Ascending aorta (tissue), 2 donors: ENCODE measurements around the gene PTPRN2. TPM values are rescaled to one million over a fixed set of nuclear protein-coding genes. Genes with fewer than 3 reads are reported as not detected.

Experiments
- DNase-seq, 2 donors: peaks; one replicate each; pipeline ENCODE4 v3.0.0-alpha.2; 2019; ENCODE audit warnings: low spot score in 2 of 2
- H3K27ac ChIP-seq, 2 donors: fragments of 200-600 bp; sonication (generic); one replicate each; pipeline ENCODE4 v1.5.1; 2016 to 2017; ENCODE audit warnings: mild to moderate bottlenecking in 1 of 2
- H3K27me3 ChIP-seq: fragments of 200-600 bp; sonication (generic); one replicate; pipeline ENCODE4 v1.5.1; 2017
- H3K36me3 ChIP-seq, 2 donors: fragments of 200-600 bp; sonication (generic); one replicate each; pipeline ENCODE4 v1.5.1; 2016
- H3K4me1 ChIP-seq, 2 donors: fragments of 200-600 bp; sonication (generic); one replicate each; pipeline ENCODE4 v1.5.1; 2016 to 2017; ENCODE audit warnings: mild to moderate bottlenecking in 1 of 2
- H3K4me3 ChIP-seq, 2 donors: fragments of 200-600 bp; sonication (generic); one replicate each; pipeline ENCODE4 v1.5.1; 2016 to 2017; ENCODE audit warnings: mild to moderate bottlenecking in 1 of 2
- H3K9me3 ChIP-seq, 2 donors: fragments of 200-600 bp; sonication (generic); one replicate each; pipeline ENCODE4 v1.5.1; 2016
- intact Hi-C: fragments of 100-400 bp; cut with DNase I; formaldehyde crosslinking; loops from one replicate; pipeline ENCODE4 v1.15.1; 2023
- total RNA-seq: library from RNA; depleted of rRNA; stranded (reverse); fragments of >200 nt; gene quantifications from one replicate; pipeline ENCODE4 v1.1.0, GENCODE V29; 2016
- TF ChIP-seq, protein P1 (sequence below), 3 experiments: fragments of 200-600 bp in 2 of 3; fragments of 450-650 bp in 1 of 3; sonication (generic) in 2 of 3; IDR thresholded peaks; one replicate each; pipeline ENCODE4 v1.5.1; 2016 to 2019; ENCODE audit warnings: antibody characterized with exemption in 3 of 3, mild to moderate bottlenecking in 1 of 3, moderate library complexity in 1 of 3

The PTPRN2 gene
- total RNA-seq, 1 donor from 2014 or later: 7.3 TPM

GRCh38 chr7:158531661-158532060, 56.0 kb downstream of the PTPRN2 start:
- no peak for DNase-seq
- no peak overlapping the region for H3K4me3 ChIP-seq
- intact Hi-C loops: no loop called here
- no peaks in the 10 kb centered on the region for H3K36me3 ChIP-seq
- no peaks in the 10 kb centered on the region for H3K27me3 ChIP-seq
- no peaks in the 10 kb centered on the region for H3K4me1 ChIP-seq
- no peaks in the 10 kb centered on the region for H3K9me3 ChIP-seq
- TF ChIP-seq, protein P1, sequence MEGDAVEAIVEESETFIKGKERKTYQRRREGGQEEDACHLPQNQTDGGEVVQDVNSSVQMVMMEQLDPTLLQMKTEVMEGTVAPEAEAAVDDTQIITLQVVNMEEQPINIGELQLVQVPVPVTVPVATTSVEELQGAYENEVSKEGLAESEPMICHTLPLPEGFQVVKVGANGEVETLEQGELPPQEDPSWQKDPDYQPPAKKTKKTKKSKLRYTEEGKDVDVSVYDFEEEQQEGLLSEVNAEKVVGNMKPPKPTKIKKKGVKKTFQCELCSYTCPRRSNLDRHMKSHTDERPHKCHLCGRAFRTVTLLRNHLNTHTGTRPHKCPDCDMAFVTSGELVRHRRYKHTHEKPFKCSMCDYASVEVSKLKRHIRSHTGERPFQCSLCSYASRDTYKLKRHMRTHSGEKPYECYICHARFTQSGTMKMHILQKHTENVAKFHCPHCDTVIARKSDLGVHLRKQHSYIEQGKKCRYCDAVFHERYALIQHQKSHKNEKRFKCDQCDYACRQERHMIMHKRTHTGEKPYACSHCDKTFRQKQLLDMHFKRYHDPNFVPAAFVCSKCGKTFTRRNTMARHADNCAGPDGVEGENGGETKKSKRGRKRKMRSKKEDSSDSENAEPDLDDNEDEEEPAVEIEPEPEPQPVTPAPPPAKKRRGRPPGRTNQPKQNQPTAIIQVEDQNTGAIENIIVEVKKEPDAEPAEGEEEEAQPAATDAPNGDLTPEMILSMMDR (IDR thresholded peaks at IDR 0.05): no peak
- H3K27ac ChIP-seq: no peak overlapping the region

- TF ChIP-seq, protein P1 (IDR thresholded peaks at IDR 0.05): no peak
- intact Hi-C loops: no loop called here
These were observed 56.6 kb downstream of the PTPRN2 start for GRCh38 chr7:158530800-158531609.

GRCh38 chr7:158529181-158530096, 58.2 kb downstream of the PTPRN2 start:
- H3K4me1 ChIP-seq: no peaks in the 10 kb centered on the region
- TF ChIP-seq, protein P1 (IDR thresholded peaks at IDR 0.05): no peak
- no peaks in the 10 kb centered on the region for H3K36me3 ChIP-seq
- no peak overlapping the region for H3K4me3 ChIP-seq
- no peak for DNase-seq
- no peak overlapping the region for H3K27ac ChIP-seq
- no peaks in the 10 kb centered on the region for H3K9me3 ChIP-seq
- intact Hi-C loops: no loop called here
- no peaks in the 10 kb centered on the region for H3K27me3 ChIP-seq

More at GRCh38 chr7:158530800-158531609, 56.6 kb downstream of the PTPRN2 start:
- Histone ChIP-seq H3K36me3 (no peaks in the 10 kb centered on the region), H3K27me3 (no peaks in the 10 kb centered on the region), H3K9me3 (no peaks in the 10 kb centered on the region), H3K4me3 (no peak overlapping the region), H3K4me1 (no peaks in the 10 kb centered on the region), H3K27ac (no peak overlapping the region)
- no peak for DNase-seq

- no peaks in the 10 kb centered on the region for H3K4me1 ChIP-seq
- H3K27me3 ChIP-seq: no peaks in the 10 kb centered on the region
- no peak overlapping the region for H3K27ac ChIP-seq
- DNase-seq: no peak
- H3K4me3 ChIP-seq: no peak overlapping the region
- intact Hi-C loops: no loop called here
- H3K36me3 ChIP-seq: no peaks in the 10 kb centered on the region
- TF ChIP-seq, protein P1 (IDR thresholded peaks at IDR 0.05): no peak
- no peaks in the 10 kb centered on the region for H3K9me3 ChIP-seq
These were observed 59.6 kb downstream of the PTPRN2 start for GRCh38 chr7:158527915-158528502.

- no peak overlapping the region for H3K4me3 ChIP-seq
- no peaks in the 10 kb centered on the region for H3K9me3 ChIP-seq
- intact Hi-C loops: no loop called here
- H3K36me3 ChIP-seq: no peaks in the 10 kb centered on the region
- DNase-seq: no peak
- H3K27me3 ChIP-seq: no peaks in the 10 kb centered on the region
- H3K27ac ChIP-seq: no peak overlapping the region
- TF ChIP-seq, protein P1 (IDR thresholded peaks at IDR 0.05): no peak
- H3K4me1 ChIP-seq: no peaks in the 10 kb centered on the region
These were observed 60.1 kb downstream of the PTPRN2 start for GRCh38 chr7:158527495-158527894.
